Esophagus squamous epithelium (tissue), 5 donors: ENCODE data around the gene PLAC8L1. TPM values are rescaled to one million over a fixed set of nuclear protein-coding genes. Genes with fewer than 3 reads are reported as not detected.

Experiments
- DNase-seq: peaks from one replicate; lab custom pipeline; 2025; lab: John Stamatoyannopoulos, UW
- H3K27ac ChIP-seq, 4 donors: fragments of 200-600 bp; sonication (generic); one replicate each; pipeline ENCODE4 v1.5.1; 2016 to 2019; ENCODE audit warnings: mild to moderate bottlenecking in 1 of 4
- H3K27me3 ChIP-seq, 4 donors: fragments of 200-600 bp; sonication (generic); 1 replicate in 3 of 4; 2 replicates in 1 of 4; pipeline versions ENCODE4 v1.5.1 to v1.6.0; 2017 to 2021; ENCODE audit warnings: antibody characterized with exemption in 1 of 4
- H3K36me3 ChIP-seq, 3 donors: fragments of 200-600 bp; sonication (generic); one replicate each; pipeline ENCODE4 v1.5.1; 2016 to 2019
- H3K4me1 ChIP-seq, 3 donors: fragments of 200-600 bp; sonication (generic); one replicate each; pipeline ENCODE4 v1.5.1; 2017 to 2019
- H3K4me3 ChIP-seq, 4 donors: fragments of 200-600 bp; sonication (generic); 1 replicate in 3 of 4; 2 replicates in 1 of 4; pipeline ENCODE4 v1.5.1; 2016 to 2019; ENCODE audit warnings: mild to moderate bottlenecking in 2 of 4, moderate library complexity in 1 of 4
- H3K9me3 ChIP-seq, 3 donors: fragments of 200-600 bp; sonication (generic); one replicate each; pipeline ENCODE4 v1.5.1; 2016 to 2019
- POLR2A ChIP-seq, 4 donors: fragments of 450-650 bp; IDR thresholded peaks; one replicate each; pipeline ENCODE4 v1.6.1; 2017; ENCODE audit warnings: antibody characterized with exemption in 4 of 4, mild to moderate bottlenecking in 4 of 4, moderate library complexity in 3 of 4
- WGBS, 2 donors: methylation state at CpG; one replicate each; pipeline ENCODE4 v1.1.5; 2018; 5-methylcytosine and 5-hydroxymethylcytosine counted together
- intact Hi-C: fragments of 100-400 bp; cut with DNase I; formaldehyde crosslinking; loops from one replicate; pipeline ENCODE4 v1.15.0; 2022
- total RNA-seq, 4 donors: library from RNA; depleted of rRNA; stranded (reverse); fragments of >200 nt; gene quantifications; one replicate each; pipeline ENCODE4 v1.1.0, GENCODE V29; 2016
- TF ChIP-seq, protein P1 (sequence below), 6 experiments: fragments of 450-650 bp in 4 of 6; fragments of 200-600 bp in 2 of 6; sonication (generic) in 2 of 6; IDR thresholded peaks; one replicate each; pipeline ENCODE4 v1.5.1; 2016 to 2019; ENCODE audit warnings: antibody characterized with exemption in 6 of 6, mild to moderate bottlenecking in 4 of 6, moderate library complexity in 4 of 6
- donor health status: DM: yes; HTN: yes; CAD: no.

Gene PLAC8L1
- total RNA-seq, 4 donors from 2014 or later: not detected

DNA sequence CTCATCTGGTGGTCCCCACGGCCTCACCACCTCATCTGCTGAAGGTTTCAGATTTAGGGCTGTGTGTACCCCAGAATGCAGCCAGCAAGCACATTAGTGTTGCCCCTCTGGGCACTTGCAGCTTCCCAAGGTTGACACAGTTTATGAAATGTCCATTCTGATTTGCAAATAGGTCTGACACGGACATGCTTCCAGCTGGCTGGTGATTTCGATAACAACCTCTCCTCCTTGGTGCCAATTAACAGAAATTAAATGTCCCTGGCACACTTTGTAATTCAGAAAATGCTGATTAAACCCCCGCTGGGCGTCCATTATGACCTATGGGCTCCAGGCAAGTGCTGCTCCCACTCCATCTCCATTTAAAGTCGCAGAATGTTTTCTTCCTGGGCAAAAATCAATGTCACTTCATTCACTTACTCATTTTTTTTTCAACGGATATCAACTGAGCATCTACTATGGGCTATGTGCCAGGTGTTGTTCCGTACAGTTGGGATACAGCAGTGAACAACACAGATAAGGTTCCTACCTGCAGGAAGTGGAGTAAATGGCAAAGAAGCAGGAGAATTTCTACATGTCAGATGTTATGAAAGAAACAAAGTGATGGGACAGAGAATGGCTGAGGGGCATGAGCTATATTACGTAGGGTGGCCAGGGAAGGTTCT is 32.0 kb downstream of the PLAC8L1 start:
- no peaks in the 10 kb centered on the region for H3K27me3 ChIP-seq
- no peak for TF ChIP-seq POLR2A (IDR thresholded peaks at IDR 0.05)
- TF ChIP-seq, protein P1, sequence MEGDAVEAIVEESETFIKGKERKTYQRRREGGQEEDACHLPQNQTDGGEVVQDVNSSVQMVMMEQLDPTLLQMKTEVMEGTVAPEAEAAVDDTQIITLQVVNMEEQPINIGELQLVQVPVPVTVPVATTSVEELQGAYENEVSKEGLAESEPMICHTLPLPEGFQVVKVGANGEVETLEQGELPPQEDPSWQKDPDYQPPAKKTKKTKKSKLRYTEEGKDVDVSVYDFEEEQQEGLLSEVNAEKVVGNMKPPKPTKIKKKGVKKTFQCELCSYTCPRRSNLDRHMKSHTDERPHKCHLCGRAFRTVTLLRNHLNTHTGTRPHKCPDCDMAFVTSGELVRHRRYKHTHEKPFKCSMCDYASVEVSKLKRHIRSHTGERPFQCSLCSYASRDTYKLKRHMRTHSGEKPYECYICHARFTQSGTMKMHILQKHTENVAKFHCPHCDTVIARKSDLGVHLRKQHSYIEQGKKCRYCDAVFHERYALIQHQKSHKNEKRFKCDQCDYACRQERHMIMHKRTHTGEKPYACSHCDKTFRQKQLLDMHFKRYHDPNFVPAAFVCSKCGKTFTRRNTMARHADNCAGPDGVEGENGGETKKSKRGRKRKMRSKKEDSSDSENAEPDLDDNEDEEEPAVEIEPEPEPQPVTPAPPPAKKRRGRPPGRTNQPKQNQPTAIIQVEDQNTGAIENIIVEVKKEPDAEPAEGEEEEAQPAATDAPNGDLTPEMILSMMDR (IDR thresholded peaks at IDR 0.05): no peak
- WGBS, 2 donors: 48 to 74% methylated on average over 9 of the region's 9 CpGs

DNA sequence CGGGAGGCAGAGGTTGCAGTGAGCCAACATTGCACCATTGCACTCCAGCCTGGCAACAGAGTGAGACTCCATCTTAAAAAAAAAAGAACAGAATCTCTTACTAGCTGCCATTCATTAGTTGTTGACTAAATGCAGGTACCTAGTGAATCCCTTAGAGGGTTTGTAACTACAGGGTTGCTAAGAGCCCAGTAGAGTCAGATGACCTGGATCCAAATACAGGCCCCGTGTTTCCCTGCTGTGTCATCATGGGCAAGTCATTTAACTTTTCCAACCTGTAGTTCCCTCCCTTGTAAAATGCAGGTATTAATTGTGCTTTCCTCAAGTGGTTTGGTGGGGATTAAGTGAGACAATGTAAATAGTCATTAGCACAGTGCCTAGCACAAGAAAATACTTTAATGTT is 32.8 kb downstream of the PLAC8L1 start:
- TF ChIP-seq POLR2A (IDR thresholded peaks at IDR 0.05): no peak
- TF ChIP-seq, protein P1 (IDR thresholded peaks at IDR 0.05): no peak
- no peak overlapping the region for H3K4me3 ChIP-seq
- H3K4me1 ChIP-seq: peaks cover 0 to 18% (median 0%) of the 10 kb centered on the region in 3 donors
- no peak overlapping the region for H3K27ac ChIP-seq
- H3K9me3 ChIP-seq: no peaks in the 10 kb centered on the region
- H3K27me3 ChIP-seq: no peaks in the 10 kb centered on the region
- DNase-seq: no peak
- H3K36me3 ChIP-seq: peaks cover 0 to 26% (median 0%) of the 10 kb centered on the region in 3 donors
- intact Hi-C loops: no loop called here
- 77% methylated on average over 2 of the region's 2 CpGs for WGBS, 2 donors

More for the DNA sequence above, 32.0 kb downstream of the PLAC8L1 start:
- intact Hi-C loops: no loop called here
- Histone ChIP-seq H3K9me3 (no peaks in the 10 kb centered on the region), H3K27ac (no peak overlapping the region), H3K4me1 (peaks cover 0 to 18% (median 0%) of the 10 kb centered on the region in 3 donors), H3K4me3 (no peak overlapping the region), H3K36me3 (peaks cover 0 to 18% (median 0%) of the 10 kb centered on the region in 3 donors)
- DNase-seq: no peak

DNA sequence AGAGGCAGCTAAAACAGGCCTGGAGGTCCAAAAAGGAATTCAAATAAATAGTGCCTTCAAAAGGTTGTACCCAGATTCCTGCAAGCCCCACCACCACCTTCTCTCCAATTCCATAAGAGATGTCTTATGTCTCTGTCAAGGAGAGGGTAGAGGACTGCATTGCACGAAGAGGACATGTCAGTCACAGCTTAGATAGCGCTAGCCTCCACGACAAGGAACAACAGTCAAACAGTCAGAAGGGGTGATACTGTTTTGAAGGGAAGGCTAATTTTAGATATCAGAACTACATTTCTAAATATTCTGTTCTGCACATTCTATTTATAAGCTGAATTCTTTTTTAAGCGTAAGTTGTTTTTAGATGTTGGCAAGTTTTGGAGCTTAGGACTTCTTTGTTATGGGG is 34.2 kb downstream of the PLAC8L1 start:
- no peaks in the 10 kb centered on the region for H3K27me3 ChIP-seq
- no peak overlapping the region for H3K4me3 ChIP-seq
- peaks cover 0 to 18% (median 0%) of the 10 kb centered on the region in 3 donors for H3K4me1 ChIP-seq
- intact Hi-C loops: no loop called here
- H3K9me3 ChIP-seq: no peaks in the 10 kb centered on the region
- no peak overlapping the region for H3K27ac ChIP-seq
- TF ChIP-seq, protein P1 (IDR thresholded peaks at IDR 0.05): no peak
- no peak for TF ChIP-seq POLR2A (IDR thresholded peaks at IDR 0.05)
- no peak for DNase-seq
- WGBS, 2 donors: 55 to 64% methylated on average over 4 of the region's 4 CpGs
- H3K36me3 ChIP-seq: peaks cover 0 to 35% (median 0%) of the 10 kb centered on the region in 3 donors

DNA sequence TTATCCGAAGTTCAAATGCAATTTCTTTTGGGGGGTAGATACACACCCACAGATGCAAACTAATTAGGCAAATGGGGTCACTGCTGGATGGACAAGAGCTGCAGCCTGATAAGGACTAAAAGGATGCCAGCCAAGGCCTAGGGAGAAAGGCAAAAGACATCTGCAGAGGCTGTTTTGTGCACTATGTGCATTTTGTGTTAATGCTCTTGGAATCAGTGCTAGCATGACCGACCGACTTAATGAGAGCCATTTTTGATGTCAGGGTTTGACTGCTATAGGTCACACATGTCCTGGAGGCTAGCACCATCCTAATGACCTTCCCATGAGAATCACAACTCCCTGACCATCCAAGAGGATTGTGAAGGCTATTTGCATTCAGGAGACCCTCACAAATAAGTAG is 34.6 kb downstream of the PLAC8L1 start:
- 85% methylated on average over 3 of the region's 3 CpGs; no CpG with 5 or more reads in 1 of the 2 donors for WGBS, 2 donors
- TF ChIP-seq, protein P1 (IDR thresholded peaks at IDR 0.05): no peak
- no peak for TF ChIP-seq POLR2A (IDR thresholded peaks at IDR 0.05)
- H3K4me3 ChIP-seq: no peak overlapping the region
- no peak overlapping the region for H3K27ac ChIP-seq
- no peaks in the 10 kb centered on the region for H3K27me3 ChIP-seq
- H3K36me3 ChIP-seq: peaks cover 0 to 39% (median 0%) of the 10 kb centered on the region in 3 donors
- intact Hi-C loops: no loop called here
- DNase-seq: no peak
- peaks cover 0 to 18% (median 0%) of the 10 kb centered on the region in 3 donors for H3K4me1 ChIP-seq
- no peaks in the 10 kb centered on the region for H3K9me3 ChIP-seq

DNA sequence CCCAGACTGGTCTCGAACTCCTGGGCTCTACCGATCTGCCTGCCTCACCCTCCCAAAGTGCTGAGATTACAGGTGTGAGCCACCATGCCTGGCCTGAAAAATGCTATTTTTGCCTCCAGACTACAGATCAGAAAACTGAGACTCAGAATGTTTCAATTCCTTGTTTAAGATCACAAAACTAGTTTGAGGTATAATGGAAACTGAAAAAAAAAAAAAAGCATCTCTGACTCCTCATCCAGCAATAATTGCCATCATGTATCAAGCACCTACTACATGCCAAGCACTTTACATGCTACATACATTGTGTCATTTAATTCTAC is 35.6 kb downstream of the PLAC8L1 start:
- no peak overlapping the region for H3K4me3 ChIP-seq
- no peak for TF ChIP-seq POLR2A (IDR thresholded peaks at IDR 0.05)
- TF ChIP-seq, protein P1 (IDR thresholded peaks at IDR 0.05): no peak
- intact Hi-C loops: no loop called here
- no peaks in the 10 kb centered on the region for H3K27me3 ChIP-seq
- H3K36me3 ChIP-seq: peaks cover 0 to 48% (median 0%) of the 10 kb centered on the region in 3 donors
- peaks cover 0 to 18% (median 0%) of the 10 kb centered on the region in 3 donors for H3K4me1 ChIP-seq
- no peaks in the 10 kb centered on the region for H3K9me3 ChIP-seq
- DNase-seq: no peak
- 90 to 100% methylated on average over 2 of the region's 2 CpGs for WGBS, 2 donors
- H3K27ac ChIP-seq: no peak overlapping the region
